ENCODE data around the gene CNTNAP2.

DNA sequence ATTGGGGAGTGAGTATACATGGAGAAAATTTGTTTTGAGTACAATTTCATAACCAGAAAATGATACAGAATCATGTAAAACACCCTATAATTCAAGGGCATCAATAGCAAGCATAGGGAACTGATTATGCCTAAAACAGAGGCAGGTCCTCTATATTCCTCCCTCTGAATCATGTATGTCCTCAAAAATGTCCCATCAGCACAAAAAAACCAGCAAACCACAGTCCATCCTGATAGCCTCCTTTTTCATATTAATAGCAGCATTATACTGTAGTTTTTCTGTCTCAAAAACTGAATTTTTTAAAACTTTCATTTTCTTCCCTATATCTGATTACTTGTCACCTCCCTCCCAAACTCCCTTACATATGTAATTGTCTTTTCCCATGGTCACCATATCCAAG is 1057.3 kb downstream of the CNTNAP2 start:
- TF ChIP-seq, protein P1, sequence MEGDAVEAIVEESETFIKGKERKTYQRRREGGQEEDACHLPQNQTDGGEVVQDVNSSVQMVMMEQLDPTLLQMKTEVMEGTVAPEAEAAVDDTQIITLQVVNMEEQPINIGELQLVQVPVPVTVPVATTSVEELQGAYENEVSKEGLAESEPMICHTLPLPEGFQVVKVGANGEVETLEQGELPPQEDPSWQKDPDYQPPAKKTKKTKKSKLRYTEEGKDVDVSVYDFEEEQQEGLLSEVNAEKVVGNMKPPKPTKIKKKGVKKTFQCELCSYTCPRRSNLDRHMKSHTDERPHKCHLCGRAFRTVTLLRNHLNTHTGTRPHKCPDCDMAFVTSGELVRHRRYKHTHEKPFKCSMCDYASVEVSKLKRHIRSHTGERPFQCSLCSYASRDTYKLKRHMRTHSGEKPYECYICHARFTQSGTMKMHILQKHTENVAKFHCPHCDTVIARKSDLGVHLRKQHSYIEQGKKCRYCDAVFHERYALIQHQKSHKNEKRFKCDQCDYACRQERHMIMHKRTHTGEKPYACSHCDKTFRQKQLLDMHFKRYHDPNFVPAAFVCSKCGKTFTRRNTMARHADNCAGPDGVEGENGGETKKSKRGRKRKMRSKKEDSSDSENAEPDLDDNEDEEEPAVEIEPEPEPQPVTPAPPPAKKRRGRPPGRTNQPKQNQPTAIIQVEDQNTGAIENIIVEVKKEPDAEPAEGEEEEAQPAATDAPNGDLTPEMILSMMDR (IDR thresholded peaks at IDR 0.05; ENCODE audit: control extremely low read depth in 1 of 3, insufficient read depth in 1 of 3, low read depth in 1 of 3, low read length in 3 of 3) = no peak
- TF ChIP-seq POLR2AphosphoS5 (IDR thresholded peaks at IDR 0.05; ENCODE audit: low read depth, low read length) = no peak
- TF ChIP-seq CHD2 (IDR thresholded peaks at IDR 0.05; ENCODE audit: low read length) = no peak
- no peak for TF ChIP-seq JUND (IDR thresholded peaks at IDR 0.05; ENCODE audit: low read length)
- TF ChIP-seq RBBP5 (IDR thresholded peaks at IDR 0.05; ENCODE audit: borderline replicate concordance, low read depth, low read length) = no peak
- no peak for TF ChIP-seq KDM1A (IDR thresholded peaks at IDR 0.05; ENCODE audit: borderline replicate concordance, low read length)
